Tibial nerve (tissue), 4 donors: ENCODE measurements around the gene ARID4B. TPM values are rescaled to one million over a fixed set of nuclear protein-coding genes. Genes with fewer than 3 reads are reported as not detected.

Experiments
- DNase-seq, 2 donors: peaks; one replicate each; pipeline ENCODE4 v3.0.0-alpha.2; 2019; ENCODE audit warnings: low spot score in 2 of 2
- H3K27ac ChIP-seq, 4 donors: fragments of 200-600 bp; sonication (generic) in 3 of 4; one replicate each; pipeline ENCODE4 v1.5.1; 2017 to 2019; ENCODE audit warnings: mild to moderate bottlenecking in 1 of 4
- H3K27me3 ChIP-seq, 2 donors: fragments of 200-600 bp; sonication (generic) in 1 of 2; one replicate each; pipeline versions ENCODE4 v1.5.1 to v1.6.0; 2017 to 2019
- H3K36me3 ChIP-seq, 3 donors: fragments of 200-600 bp; sonication (generic); one replicate each; pipeline ENCODE4 v1.5.1; 2018 to 2019
- H3K4me1 ChIP-seq, 4 donors: fragments of 200-600 bp; sonication (generic) in 3 of 4; one replicate each; pipeline ENCODE4 v1.5.1; 2017 to 2019
- H3K4me3 ChIP-seq, 4 donors: fragments of 200-600 bp; sonication (generic) in 3 of 4; one replicate each; pipeline ENCODE4 v1.5.1; 2017 to 2019; ENCODE audit warnings: mild to moderate bottlenecking in 1 of 4, moderate library complexity in 1 of 4
- H3K9me3 ChIP-seq, 4 donors: fragments of 200-600 bp; sonication (generic) in 3 of 4; one replicate each; pipeline ENCODE4 v1.5.1; 2017 to 2019
- CTCF ChIP-seq, 5 experiments: fragments of 200-600 bp in 3 of 5; fragments of 450-650 bp in 2 of 5; sonication (generic) in 3 of 5; IDR thresholded peaks; one replicate each; pipeline ENCODE4 v1.5.1; 2016 to 2019; ENCODE audit warnings: antibody characterized with exemption in 5 of 5, mild to moderate bottlenecking in 3 of 5, moderate library complexity in 2 of 5
- EP300 ChIP-seq, 2 donors: sonication (generic); formaldehyde crosslinking; IDR thresholded peaks; one replicate each; pipeline ENCODE4 v1.6.1; 2017; ENCODE audit warnings: antibody characterized with exemption in 2 of 2, mild to moderate bottlenecking in 1 of 2
- POLR2A ChIP-seq, 2 donors: fragments of 450-650 bp; IDR thresholded peaks; one replicate each; pipeline ENCODE4 v1.6.1; 2017; ENCODE audit warnings: antibody characterized with exemption in 2 of 2, mild to moderate bottlenecking in 2 of 2, moderate library complexity in 2 of 2
- WGBS, 2 donors: methylation state at CpG; one replicate each; pipeline ENCODE4 v1.1.5; 2018; 5-methylcytosine and 5-hydroxymethylcytosine counted together
- total RNA-seq, 4 donors: library from RNA; depleted of rRNA; stranded (reverse); fragments of >200 nt; gene quantifications; one replicate each; pipeline ENCODE4 v1.1.0, GENCODE V29; 2016

ARID4B gene
- total RNA-seq, 4 donors from 2014 or later: 41.6 to 58.8 (median 46.8) TPM

- 1 to 2% methylated on average over 35 of the region's 35 CpGs for WGBS, 2 donors
- Histone ChIP-seq H3K36me3 (peaks cover 0 to 37% (median 0%) of the 10 kb centered on the region in 3 donors), H3K9me3 (no peaks in the 10 kb centered on the region), H3K4me1 (peaks cover 0 to 52% (median 24%) of the 10 kb centered on the region in 4 donors), H3K27ac (peak overlapping the region; percentile 81 to 94 (median 90)), H3K4me3 (peak overlapping the region; percentile 74 to 96 (median 90)), H3K27me3 (no peaks in the 10 kb centered on the region)
- no peak for TF ChIP-seq EP300 (IDR thresholded peaks at IDR 0.05)
- TF ChIP-seq POLR2A (IDR thresholded peaks at IDR 0.05): no peak
- TF ChIP-seq CTCF (IDR thresholded peaks at IDR 0.05): no peak
- DNase-seq: no peak
Observed at GRCh38 chr1:235127732-235128455, 200.1 kb downstream of the ARID4B start.

GRCh38 chr1:235127203-235127602 is 200.8 kb downstream of the ARID4B start:
- TF ChIP-seq POLR2A (IDR thresholded peaks at IDR 0.05): no peak
- no peak for TF ChIP-seq CTCF (IDR thresholded peaks at IDR 0.05)
- no peak for TF ChIP-seq EP300 (IDR thresholded peaks at IDR 0.05)
- Histone ChIP-seq H3K27ac (peak overlapping the region in 1 of 4 donors; percentile 9), H3K36me3 (peaks cover 0 to 30% (median 0%) of the 10 kb centered on the region in 3 donors), H3K27me3 (no peaks in the 10 kb centered on the region), H3K4me1 (peaks cover 0 to 59% (median 24%) of the 10 kb centered on the region in 4 donors), H3K9me3 (no peaks in the 10 kb centered on the region), H3K4me3 (peak overlapping the region; percentile 74 to 96 (median 90))
- DNase-seq: no peak
- 23 to 31% methylated on average over 4 of the region's 4 CpGs for WGBS, 2 donors

GRCh38 chr1:235124665-235125064 is 203.3 kb downstream of the ARID4B start:
- Histone ChIP-seq H3K27me3 (no peaks in the 10 kb centered on the region), H3K4me1 (peaks cover 0 to 68% (median 24%) of the 10 kb centered on the region in 4 donors), H3K27ac (no peak overlapping the region), H3K4me3 (no peak overlapping the region), H3K36me3 (peaks cover 0 to 34% (median 16%) of the 10 kb centered on the region in 3 donors), H3K9me3 (no peaks in the 10 kb centered on the region)
- WGBS, 2 donors: 67 to 70% methylated on average over 1 of the region's 1 CpG
- TF ChIP-seq POLR2A (IDR thresholded peaks at IDR 0.05) (no peak), CTCF (IDR thresholded peaks at IDR 0.05) (no peak), EP300 (IDR thresholded peaks at IDR 0.05) (no peak)
- no peak for DNase-seq

GRCh38 chr1:235124111-235124510 is 203.9 kb downstream of the ARID4B start:
- Histone ChIP-seq H3K9me3 (no peaks in the 10 kb centered on the region), H3K4me1 (peaks cover 0 to 65% (median 24%) of the 10 kb centered on the region in 4 donors), H3K27me3 (no peaks in the 10 kb centered on the region), H3K4me3 (no peak overlapping the region), H3K36me3 (peaks cover 0 to 40% (median 16%) of the 10 kb centered on the region in 3 donors), H3K27ac (no peak overlapping the region)
- DNase-seq: no peak
- TF ChIP-seq EP300 (IDR thresholded peaks at IDR 0.05) (no peak), POLR2A (IDR thresholded peaks at IDR 0.05) (no peak), CTCF (IDR thresholded peaks at IDR 0.05) (no peak)
- 92 to 93% methylated on average over 9 of the region's 9 CpGs for WGBS, 2 donors

- 62 to 83% methylated on average over 1 of the region's 1 CpG for WGBS, 2 donors
- Histone ChIP-seq H3K9me3 (no peaks in the 10 kb centered on the region), H3K36me3 (peaks cover 0 to 57% (median 16%) of the 10 kb centered on the region in 3 donors), H3K27me3 (no peaks in the 10 kb centered on the region), H3K4me3 (no peak overlapping the region), H3K4me1 (peaks cover 0 to 61% (median 22%) of the 10 kb centered on the region in 4 donors), H3K27ac (no peak overlapping the region)
- TF ChIP-seq POLR2A (IDR thresholded peaks at IDR 0.05): no peak
- TF ChIP-seq CTCF (IDR thresholded peaks at IDR 0.05): no peak
- TF ChIP-seq EP300 (IDR thresholded peaks at IDR 0.05): no peak
- DNase-seq: no peak
Observed at GRCh38 chr1:235122348-235122747, 205.6 kb downstream of the ARID4B start.
